HL-60 (cell line): ENCODE measurements around the gene MEIOB.

ENCODE experiments used
- DNase-seq, 2 experiments: peaks; one replicate each; pipeline ENCODE4 v3.0.0-alpha.2; 2010 to 2020; ENCODE audit warnings: low read depth in 1 of 2, low spot score in 1 of 2
- H3K27ac ChIP-seq: fragments of 250-450 bp; sonication (Bioruptor Pico); replicated peaks from 2 replicates; pipeline ENCODE4 v1.5.1; 2020; ENCODE audit warnings: mild to moderate bottlenecking, moderate library complexity
- H3K27me3 ChIP-seq: fragments of 250-450 bp; sonication (Bioruptor Pico); 2 replicates; pipeline ENCODE4 v1.5.1; 2021; ENCODE audit warnings: mild to moderate bottlenecking, moderate library complexity; ENCODE audit not compliant: insufficient read depth, poor library complexity, severe bottlenecking
- H3K4me3 ChIP-seq: replicated peaks from 2 replicates; pipeline ENCODE4 v1.5.1; 2011; ENCODE audit warnings: mild to moderate bottlenecking, control low read depth, low read length; ENCODE audit not compliant: insufficient read depth
- CTCF ChIP-seq: IDR thresholded peaks from one replicate; pipeline ENCODE4 v1.5.1; 2011; ENCODE audit warnings: low read length, control low read depth, inconsistent platforms; ENCODE audit not compliant: insufficient read depth
- GABPA ChIP-seq: IDR thresholded peaks from 2 replicates; pipeline ENCODE4 v1.6.1; 2012; ENCODE audit warnings: low read depth
- POLR2AphosphoS5 ChIP-seq: IDR thresholded peaks from 2 replicates; pipeline ENCODE4 v1.6.1; 2012; ENCODE audit warnings: low read depth
- REST ChIP-seq: IDR thresholded peaks from 2 replicates; pipeline ENCODE4 v1.6.1; 2012; ENCODE audit warnings: low read depth; ENCODE audit not compliant: insufficient replicate concordance
- SPI1 ChIP-seq: IDR thresholded peaks from 2 replicates; pipeline ENCODE4 v1.6.1; 2012; ENCODE audit warnings: low read depth, mild to moderate bottlenecking, borderline replicate concordance

Gene MEIOB

GRCh38 chr16:1788708-1789100 is 83.3 kb downstream of the MEIOB start:
- no peak overlapping the region for H3K4me3 ChIP-seq
- TF ChIP-seq GABPA (no peak), POLR2AphosphoS5 (no peak), REST (no peak)
- H3K27ac ChIP-seq = no peak overlapping the region
- no peak for DNase-seq
- H3K27me3 ChIP-seq = no peaks in the 10 kb centered on the region

GRCh38 chr16:1788095-1788707 is 83.8 kb downstream of the MEIOB start:
- DNase-seq = no peak
- no peak overlapping the region for H3K27ac ChIP-seq

GRCh38 chr16:1787322-1788094 is 84.5 kb downstream of the MEIOB start:
- TF ChIP-seq SPI1 = no peak
- no peak for TF ChIP-seq GABPA
- TF ChIP-seq POLR2AphosphoS5 = no peak
- no peak for TF ChIP-seq REST
- TF ChIP-seq CTCF = no peak
- DNase-seq = no peak

More at GRCh38 chr16:1788095-1788707, 83.8 kb downstream of the MEIOB start:
- Histone ChIP-seq H3K27me3 (no peaks in the 10 kb centered on the region), H3K4me3 (no peak overlapping the region)
- TF ChIP-seq REST (no peak), SPI1 (no peak), GABPA (no peak), CTCF (no peak), POLR2AphosphoS5 (no peak)

More at GRCh38 chr16:1787322-1788094, 84.5 kb downstream of the MEIOB start:
- no peak overlapping the region for H3K4me3 ChIP-seq
- no peak overlapping the region for H3K27ac ChIP-seq
- no peaks in the 10 kb centered on the region for H3K27me3 ChIP-seq
